Loucy (cell line): Measurements from ENCODE around the gene ATP8A2.

ENCODE experiments used
- H2AFZ ChIP-seq: fragments of 200-600 bp; sonication (generic); 2 replicates; pipeline ENCODE4 v1.6.0; 2016; ENCODE audit warnings: antibody characterized with exemption, mild to moderate bottlenecking, low read length, moderate library complexity
- H3F3A ChIP-seq: fragments of 200-600 bp; 2 replicates; pipeline ENCODE4 v1.6.0; 2016; ENCODE audit warnings: antibody characterized with exemption, low read depth, mild to moderate bottlenecking
- H3K27me3 ChIP-seq: fragments of 200-600 bp; sonication (generic); 2 replicates; pipeline ENCODE4 v1.6.1; 2014; ENCODE audit warnings: low read length, mild to moderate bottlenecking; ENCODE audit not compliant: insufficient read depth, poor library complexity, severe bottlenecking
- H3K36me3 ChIP-seq: fragments of 200-600 bp; sonication (generic); 2 replicates; pipeline ENCODE4 v1.6.1; 2016; ENCODE audit warnings: low read length; ENCODE audit not compliant: insufficient read depth
- H3K4me1 ChIP-seq: fragments of 200-600 bp; sonication (generic); 2 replicates; pipeline ENCODE4 v1.5.1; 2014; ENCODE audit warnings: low read length, mild to moderate bottlenecking; ENCODE audit not compliant: insufficient read depth, poor library complexity, severe bottlenecking
- H3K4me2 ChIP-seq: fragments of 200-600 bp; sonication (generic); 2 replicates; pipeline ENCODE4 v1.6.0; 2014; ENCODE audit warnings: antibody characterized with exemption, low read length, low read depth, mild to moderate bottlenecking; ENCODE audit not compliant: poor library complexity, severe bottlenecking
- H3K4me3 ChIP-seq: fragments of 200-600 bp; sonication (generic); 2 replicates; pipeline ENCODE4 v1.5.1; 2014; ENCODE audit warnings: low read length, mild to moderate bottlenecking, mixed read lengths; ENCODE audit not compliant: poor library complexity, severe bottlenecking
- H3K79me2 ChIP-seq: fragments of 200-600 bp; sonication (generic); 2 replicates; pipeline ENCODE4 v1.6.1; 2014; ENCODE audit warnings: low read length; ENCODE audit not compliant: insufficient read depth
- H3K9ac ChIP-seq: fragments of 200-600 bp; sonication (generic); 2 replicates; pipeline ENCODE4 v1.6.0; 2014; ENCODE audit warnings: mild to moderate bottlenecking, low read depth, low read length, moderate library complexity; ENCODE audit not compliant: poor library complexity, severe bottlenecking
- H3K9me2 ChIP-seq: fragments of 200-600 bp; sonication (generic); replicated peaks from 2 replicates; pipeline ENCODE4 v1.6.1; 2016; ENCODE audit warnings: low read depth, low read length, mixed read lengths
- H3K9me3 ChIP-seq: fragments of 200-600 bp; sonication (generic); 2 replicates; pipeline ENCODE4 v1.6.1; 2014; ENCODE audit warnings: mild to moderate bottlenecking, antibody characterized with exemption, low read length, low read depth; ENCODE audit not compliant: insufficient read depth
- H4K20me1 ChIP-seq: fragments of 200-600 bp; sonication (generic); 2 replicates; pipeline ENCODE4 v1.6.0; 2014; ENCODE audit warnings: antibody characterized with exemption, low read length, mild to moderate bottlenecking; ENCODE audit not compliant: insufficient read depth, poor library complexity, severe bottlenecking
- CTCF ChIP-seq: fragments of 200-600 bp; sonication (generic); conservative IDR thresholded peaks from 2 replicates; pipeline ENCODE4 v1.5.1; 2014; ENCODE audit warnings: mild to moderate bottlenecking, antibody characterized with exemption, low read length
- EZH2phosphoT487 ChIP-seq: fragments of 200-600 bp; IDR thresholded peaks from 2 replicates; pipeline ENCODE4 v1.6.1; 2018; ENCODE audit warnings: antibody characterized with exemption, mild to moderate bottlenecking, moderate library complexity, borderline replicate concordance

Gene ATP8A2

DNA sequence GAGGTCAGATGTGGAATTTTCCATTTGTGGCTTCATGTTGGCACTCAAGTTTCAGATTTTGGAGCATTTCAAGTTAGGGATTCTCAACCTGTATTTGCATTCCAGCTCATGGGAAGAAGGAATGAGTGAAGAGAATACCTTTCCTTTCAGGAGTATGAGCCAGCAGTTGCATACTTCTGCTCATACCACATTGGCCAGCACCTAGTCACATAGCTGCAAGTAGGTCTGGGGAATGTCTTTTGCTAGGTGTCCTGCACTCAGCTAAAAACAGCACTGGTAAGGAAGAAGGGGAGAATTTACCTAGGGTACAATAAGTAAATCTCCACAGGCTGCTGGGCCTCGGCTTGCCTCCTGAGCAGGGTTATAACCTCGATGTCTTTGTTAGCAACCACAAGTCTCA, 24.6 kb upstream of the ATP8A2 start:
- Histone ChIP-seq H3K9me3 (no peaks in the 10 kb centered on the region), H3K9ac (no peak overlapping the region), H3F3A (no peaks in the 10 kb centered on the region), H3K4me1 (no peaks in the 10 kb centered on the region), H2AFZ (no peak overlapping the region), H3K79me2 (no peaks in the 10 kb centered on the region), H4K20me1 (no peaks in the 10 kb centered on the region), H3K9me2 (no peaks in the 10 kb centered on the region), H3K36me3 (no peaks in the 10 kb centered on the region), H3K4me2 (no peak overlapping the region), H3K4me3 (no peak overlapping the region), H3K27me3 (no peaks in the 10 kb centered on the region)
- TF ChIP-seq EZH2phosphoT487 (no peak), CTCF (no peak)

DNA sequence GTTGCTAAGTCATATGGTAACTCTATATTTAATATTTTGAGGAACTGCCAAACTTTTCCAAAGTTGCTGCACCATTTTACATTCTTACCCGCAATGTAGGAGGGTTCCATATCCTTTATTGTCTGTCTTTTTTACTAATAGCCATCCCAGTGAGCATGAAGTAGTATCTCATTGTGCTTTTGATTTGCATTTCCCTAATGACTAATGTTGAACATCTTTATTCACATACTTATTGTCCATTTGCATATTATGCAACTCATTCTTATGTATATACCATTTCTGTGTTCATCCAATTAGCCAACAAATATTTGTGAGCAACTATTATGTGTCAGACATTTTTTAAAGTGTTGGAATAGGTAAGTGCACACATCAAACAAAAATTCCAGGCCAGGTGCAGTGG, 20.4 kb upstream of the ATP8A2 start:
- no peaks in the 10 kb centered on the region for H3K9me3 ChIP-seq
- H3K9ac ChIP-seq: no peak overlapping the region
- H2AFZ ChIP-seq: no peak overlapping the region
- no peak overlapping the region for H3K4me2 ChIP-seq
- H3K36me3 ChIP-seq: no peaks in the 10 kb centered on the region
- H3F3A ChIP-seq: no peaks in the 10 kb centered on the region
- H3K27me3 ChIP-seq: no peaks in the 10 kb centered on the region
- no peaks in the 10 kb centered on the region for H4K20me1 ChIP-seq
- no peaks in the 10 kb centered on the region for H3K4me1 ChIP-seq
- no peaks in the 10 kb centered on the region for H3K79me2 ChIP-seq
- H3K4me3 ChIP-seq: no peak overlapping the region
- H3K9me2 ChIP-seq: no peaks in the 10 kb centered on the region
- TF ChIP-seq EZH2phosphoT487 (no peak), CTCF (no peak)

- Histone ChIP-seq H3F3A (no peaks in the 10 kb centered on the region), H3K4me3 (no peak overlapping the region), H3K9ac (no peak overlapping the region), H4K20me1 (no peaks in the 10 kb centered on the region), H3K36me3 (no peaks in the 10 kb centered on the region), H3K9me3 (no peaks in the 10 kb centered on the region), H3K79me2 (no peaks in the 10 kb centered on the region), H3K4me2 (no peak overlapping the region), H3K27me3 (no peaks in the 10 kb centered on the region), H2AFZ (no peak overlapping the region), H3K4me1 (no peaks in the 10 kb centered on the region), H3K9me2 (no peaks in the 10 kb centered on the region)
- TF ChIP-seq EZH2phosphoT487 (no peak), CTCF (no peak)
Measured at GRCh38 chr13:25352230-25352629, 19.5 kb upstream of the ATP8A2 start.
